Measurements from ENCODE around the gene ASRGL1.

GRCh38 chr11:62309991-62310390 lies 27.3 kb upstream of the ASRGL1 start:
- no peak for TF ChIP-seq CTCF (IDR thresholded peaks at IDR 0.05)
- no peak for TF ChIP-seq ZFX (IDR thresholded peaks at IDR 0.05; ENCODE audit: borderline replicate concordance)

All from 22Rv1 (cell line).